GM21576 (cell line): Measurements from ENCODE around the gene RASAL3.
A peak's percentile ranks its signal among the peaks of the same experiment; 100 is the strongest.
"Not testable (repeated sequence)": the region's sequence is repeated elsewhere in the genome, so short reads cannot be mapped to it uniquely, and the experiment has no call there.

Experiments
- ATAC-seq: cut with Tn5 transposase; IDR thresholded peaks from one replicate; pipeline ENCODE4 v1.9.1; 2021; ENCODE audit warnings: mild to moderate bottlenecking, moderate library complexity; ENCODE audit not compliant: unreplicated experiment

Gene RASAL3

GRCh38 chr19:15475169-15475568 lies 10.8 kb upstream of the RASAL3 start:
- ATAC-seq = no peak

GRCh38 chr19:15473821-15474220 lies 9.5 kb upstream of the RASAL3 start:
- not testable (repeated sequence) for ATAC-seq

GRCh38 chr19:15471639-15472101 lies 7.3 kb upstream of the RASAL3 start:
- no peak for ATAC-seq

- ATAC-seq = no peak
These were observed 5.4 kb upstream of the RASAL3 start for GRCh38 chr19:15469513-15470297.

- no peak for ATAC-seq
These were observed 4.5 kb upstream of the RASAL3 start for GRCh38 chr19:15468675-15469512.

GRCh38 chr19:15467734-15468214 lies 3.4 kb upstream of the RASAL3 start:
- ATAC-seq = no peak

GRCh38 chr19:15466851-15467733 lies 2.7 kb upstream of the RASAL3 start:
- peak; percentile 61 for ATAC-seq

- ATAC-seq = no peak
These were observed 428 bp downstream of the RASAL3 start for GRCh38 chr19:15463861-15464371.

- no peak for ATAC-seq
These were observed 2.6 kb downstream of the RASAL3 start for GRCh38 chr19:15461694-15462093.

- no peak for ATAC-seq
These were observed 6.5 kb downstream of the RASAL3 start for GRCh38 chr19:15457701-15458484.

- ATAC-seq = no peak
These were observed 7.3 kb downstream of the RASAL3 start for GRCh38 chr19:15456871-15457700.

GRCh38 chr19:15456441-15456840 lies 7.9 kb downstream of the RASAL3 start:
- no peak for ATAC-seq

GRCh38 chr19:15455996-15456395 lies 8.3 kb downstream of the RASAL3 start:
- ATAC-seq = no peak

- no peak for ATAC-seq
These were observed 10.2 kb downstream of the RASAL3 start for GRCh38 chr19:15453906-15454860.

- no peak for ATAC-seq
These were observed 11.2 kb downstream of the RASAL3 start for GRCh38 chr19:15453091-15453578.

GRCh38 chr19:15452111-15453047 lies 12.0 kb downstream of the RASAL3 start:
- ATAC-seq = no peak

GRCh38 chr19:15450528-15450890 lies 13.8 kb downstream of the RASAL3 start:
- ATAC-seq = no peak
